GM04504 (cell line): ENCODE data around the gene VWC2L.

Experiments used
- DNase-seq: peaks from one replicate; pipeline ENCODE4 v3.0.0-alpha.2; 2012; ENCODE audit warnings: low read depth

Gene VWC2L

DNA sequence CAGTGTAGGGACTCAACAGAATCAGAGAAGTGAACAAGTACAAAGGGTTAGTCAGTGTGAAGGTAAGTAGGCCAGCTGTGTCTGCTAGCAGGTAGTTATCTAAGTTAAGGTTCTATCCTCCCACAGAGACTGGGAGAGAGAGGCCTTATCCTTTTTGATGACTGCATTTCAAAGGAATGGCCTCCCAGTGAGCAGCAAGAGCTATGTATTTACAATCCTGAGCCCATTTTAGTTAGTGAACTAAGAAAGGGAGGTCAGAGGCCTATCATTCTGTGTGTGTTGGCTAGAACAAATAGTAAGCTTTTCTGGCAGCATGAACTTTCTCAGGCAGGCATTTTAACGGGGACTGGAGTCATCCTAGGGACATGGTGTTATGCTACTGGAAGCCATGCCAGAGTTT, 182.9 kb downstream of the VWC2L start:
- DNase-seq, result peak; percentile 48

DNA sequence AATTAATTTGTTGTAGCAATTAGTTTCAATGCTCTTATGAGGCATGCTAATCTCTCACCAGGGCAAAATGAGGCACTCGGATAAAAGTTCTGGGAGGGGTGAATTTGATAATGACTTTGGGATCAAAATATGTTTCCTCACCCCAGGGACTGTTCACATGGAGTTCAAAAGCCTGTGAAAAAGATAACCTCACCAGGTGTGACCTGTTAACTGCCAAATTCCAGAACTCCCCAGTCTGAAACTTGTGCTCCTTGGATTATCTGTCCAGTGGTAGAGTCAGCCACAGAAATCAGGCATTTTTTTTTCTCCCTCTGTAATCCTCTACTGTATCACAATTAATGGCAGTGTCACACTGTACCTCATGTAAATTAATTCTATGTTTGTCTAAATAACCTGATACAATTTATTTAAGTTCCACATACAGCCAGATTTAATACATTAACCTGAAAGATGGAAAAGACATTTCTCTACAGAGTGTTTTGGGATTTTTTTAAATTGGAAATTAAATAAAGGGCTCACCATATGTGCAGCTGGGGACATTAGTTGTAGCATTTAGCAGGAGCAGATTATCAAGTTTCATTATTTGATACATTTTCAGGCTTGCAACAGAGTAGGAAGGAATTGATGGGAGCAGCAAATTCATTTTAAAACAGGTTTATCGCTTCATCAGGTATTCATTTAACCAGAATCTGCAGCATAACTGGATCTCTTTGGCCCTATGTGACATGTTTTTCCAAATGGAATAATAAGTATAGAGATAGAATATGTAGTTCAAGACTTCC, 191.2 kb downstream of the VWC2L start:
- no peak for DNase-seq

DNA sequence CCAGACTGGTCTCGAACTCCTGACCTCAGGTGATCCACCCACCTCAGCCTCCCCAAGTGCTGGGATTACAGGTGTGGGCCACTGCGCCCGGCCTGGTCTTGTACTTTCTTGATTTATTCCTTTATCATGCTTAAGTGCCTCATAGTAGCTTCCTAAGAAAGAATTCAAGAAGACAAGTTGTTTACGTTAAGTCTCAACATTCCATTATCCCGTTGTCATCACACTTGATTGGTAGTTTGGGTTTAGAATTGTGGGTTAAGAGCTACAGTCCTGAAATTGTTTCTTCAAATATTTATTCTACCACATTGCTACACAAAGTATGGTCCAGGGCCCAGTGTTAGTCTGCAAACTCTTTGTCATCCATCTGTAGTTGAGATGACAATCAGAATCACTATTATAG, 194.0 kb downstream of the VWC2L start:
- peak; percentile 17 for DNase-seq

DNA sequence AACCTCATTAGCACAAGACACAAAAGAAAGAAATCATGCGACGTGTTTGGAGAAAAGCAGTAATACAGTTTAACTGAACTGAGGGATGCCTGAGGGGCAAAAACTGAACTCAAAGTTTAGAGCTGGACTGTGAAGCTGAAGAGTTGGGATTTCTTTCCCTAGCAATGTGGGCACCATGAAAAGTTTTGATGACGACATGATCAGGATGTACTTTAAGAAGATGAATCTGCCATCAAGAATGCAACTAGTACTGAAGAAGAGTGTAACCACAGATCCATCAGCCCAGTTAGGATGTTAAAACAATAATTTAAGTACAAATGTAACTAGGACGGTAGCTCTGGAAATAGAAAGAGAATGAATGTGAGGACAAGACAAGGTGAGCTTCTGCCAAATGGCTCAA, 196.2 kb downstream of the VWC2L start:
- no peak for DNase-seq

DNA sequence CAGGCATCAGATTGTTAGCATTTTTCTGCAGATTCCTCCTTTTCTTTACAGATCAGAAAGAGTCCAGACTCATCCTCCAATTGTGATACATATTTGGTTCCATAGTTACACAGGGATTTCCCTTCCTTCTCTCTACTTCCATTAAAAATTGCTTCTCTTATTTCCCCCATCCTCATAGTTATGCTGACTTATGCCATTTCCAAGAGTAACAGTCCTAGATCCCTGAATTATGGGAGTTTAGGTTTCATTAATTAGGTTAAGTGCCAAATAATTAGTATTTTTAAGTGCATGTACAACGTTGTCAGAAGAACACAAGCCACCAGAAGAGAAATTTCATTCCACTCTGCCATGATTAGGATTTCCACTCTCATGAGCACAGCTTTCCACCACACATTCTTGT, 200.2 kb downstream of the VWC2L start:
- no peak for DNase-seq

DNA sequence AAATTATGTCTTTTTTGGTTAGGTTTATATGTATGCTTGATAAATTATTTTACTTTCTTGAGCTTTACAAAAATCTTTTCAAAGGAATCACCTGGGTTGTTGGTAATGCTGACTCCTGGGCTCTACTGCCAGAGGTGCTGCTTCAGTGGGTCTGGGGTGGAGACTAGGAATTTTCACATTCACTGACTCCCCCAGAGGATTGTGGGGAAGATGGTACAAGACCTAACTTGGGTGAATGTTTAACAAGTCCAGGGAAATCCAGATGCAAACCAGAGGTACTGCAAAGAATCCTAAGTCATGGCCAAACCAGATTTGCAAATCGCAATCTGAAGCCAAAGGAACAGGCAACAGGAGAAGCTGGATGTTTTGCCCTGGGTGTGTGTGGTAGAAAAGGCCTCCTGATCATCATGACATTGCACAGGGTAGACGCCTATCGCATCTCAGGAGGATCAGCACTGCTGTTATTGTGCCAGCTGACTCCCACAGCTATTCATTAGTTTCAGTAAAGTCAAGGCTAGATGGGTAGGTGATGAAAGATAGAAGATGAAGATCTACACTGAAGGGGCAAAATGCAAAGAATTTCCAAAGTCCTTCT, 213.4 kb downstream of the VWC2L start:
- DNase-seq, result no peak

DNA sequence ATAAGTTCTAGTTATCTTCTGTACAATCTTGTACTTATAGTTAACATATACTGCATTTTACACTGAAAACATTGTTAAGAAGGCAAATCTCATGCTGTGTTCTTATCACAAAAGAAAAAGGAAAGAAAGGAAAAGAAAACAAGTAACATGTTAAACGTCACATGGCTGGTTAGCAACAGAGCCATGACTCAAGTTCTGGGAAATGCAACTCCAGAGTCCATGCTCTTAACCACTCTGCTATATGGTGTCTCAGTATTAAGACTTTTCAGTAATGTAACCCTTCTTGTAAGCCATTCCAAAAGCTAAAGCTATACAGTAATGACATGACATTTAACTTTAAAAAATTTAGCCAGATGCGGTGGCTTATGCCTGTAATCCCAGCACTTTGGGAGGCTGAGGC, 217.2 kb downstream of the VWC2L start:
- DNase-seq, result no peak
